PC-9 (cell line): ENCODE measurements around the gene CDNF. TPM values are rescaled to one million over a fixed set of nuclear protein-coding genes. Genes with fewer than 3 reads are reported as not detected.

Experiments used
- BruUV-seq: library from RNA; stranded (reverse); fragments of 400-500 nt; replicated peaks from 2 replicates; lab custom pipeline; 2021; lab: Mats Ljungman, UMichigan
- CTCF ChIA-PET: fragments of 300-600 bp; sonication (Branson Sonifier 250); formaldehyde crosslinking; loops from one replicate; lab custom pipeline; 2022; ENCODE audit warnings: antibody characterized with exemption; lab: Charles Lee
- POLR2A ChIA-PET: fragments of 300-600 bp; sonication (Branson Sonifier 250); formaldehyde crosslinking; loops from one replicate; lab custom pipeline; 2022; ENCODE audit warnings: antibody characterized with exemption; ENCODE audit not compliant: unreplicated experiment; lab: Charles Lee
- DNase-seq, 2 experiments: peaks; one replicate each; pipeline versions ENCODE4 v3.0.0 to v3.0.0-alpha.2; 2015 to 2022; ENCODE audit warnings: mixed read lengths in 1 of 2
- H2AFZ ChIP-seq: fragments of 200-600 bp; sonication (generic); 2 replicates; pipeline ENCODE4 v1.8.1; 2017; ENCODE audit warnings: antibody characterized with exemption
- H3F3A ChIP-seq: fragments of 200-600 bp; sonication (generic); 2 replicates; pipeline ENCODE4 v1.8.1; 2017; ENCODE audit warnings: antibody characterized with exemption, mild to moderate bottlenecking, low read depth; ENCODE audit not compliant: insufficient read depth
- H3K27ac ChIP-seq: fragments of 200-600 bp; sonication (generic); 2 replicates; pipeline ENCODE4 v1.6.1; 2016; ENCODE audit warnings: mixed run types
- H3K27me3 ChIP-seq: fragments of 200-600 bp; sonication (generic); 2 replicates; pipeline ENCODE4 v1.6.1; 2016; ENCODE audit warnings: low read depth, mixed run types; ENCODE audit not compliant: insufficient read depth
- H3K36me3 ChIP-seq: fragments of 200-600 bp; sonication (generic); 2 replicates; pipeline ENCODE4 v1.6.1; 2016; ENCODE audit warnings: low read depth, mixed run types
- H3K4me1 ChIP-seq: fragments of 200-600 bp; sonication (generic); replicated peaks from 2 replicates; pipeline ENCODE4 v1.6.1; 2016; ENCODE audit warnings: mixed run types; ENCODE audit not compliant: insufficient read depth
- H3K4me2 ChIP-seq: fragments of 200-600 bp; sonication (generic); 2 replicates; pipeline ENCODE4 v1.6.1; 2017; ENCODE audit warnings: mixed run types
- H3K4me3 ChIP-seq: fragments of 200-600 bp; sonication (generic); 2 replicates; pipeline ENCODE4 v1.6.1; 2016; ENCODE audit warnings: mixed run types
- H3K79me2 ChIP-seq: fragments of 200-600 bp; sonication (generic); 2 replicates; pipeline ENCODE4 v1.6.1; 2017; ENCODE audit warnings: low read depth, mixed run types
- H3K9me2 ChIP-seq: fragments of 200-600 bp; sonication (generic); 2 replicates; pipeline ENCODE4 v1.8.1; 2017; ENCODE audit warnings: mild to moderate bottlenecking; ENCODE audit not compliant: insufficient read depth
- H3K9me3 ChIP-seq: fragments of 200-600 bp; sonication (generic); 2 replicates; pipeline ENCODE4 v1.8.1; 2016; ENCODE audit warnings: low read depth; ENCODE audit not compliant: insufficient read depth
- H4K20me1 ChIP-seq: fragments of 200-600 bp; sonication (generic); 2 replicates; pipeline ENCODE4 v1.8.1; 2017; ENCODE audit not compliant: insufficient read depth
- EZH2 ChIP-seq: fragments of 200-600 bp; sonication (generic); IDR thresholded peaks from 2 replicates; pipeline ENCODE4 v1.8.0; 2017; ENCODE audit warnings: antibody characterized with exemption, low read depth
- intact Hi-C: fragments of 100-400 bp; cut with micrococcal nuclease; formaldehyde crosslinking; loops from one replicate; pipeline ENCODE4 v1.10.0; 2022; ENCODE audit not compliant: unreplicated experiment
- total RNA-seq: library from RNA; stranded (reverse); gene quantifications from 2 replicates; pipeline ENCODE4 v1.2.3, GENCODE V29; 2021
- TF ChIP-seq, protein P1 (sequence below): fragments of 200-600 bp; sonication (generic); conservative IDR thresholded peaks from 2 replicates; pipeline ENCODE4 v1.6.1; 2017; ENCODE audit warnings: mixed run types, antibody characterized with exemption, mild to moderate bottlenecking, moderate library complexity

The CDNF gene
- total RNA-seq, 1 experiment from 2014 or later: 0.48 TPM

DNA sequence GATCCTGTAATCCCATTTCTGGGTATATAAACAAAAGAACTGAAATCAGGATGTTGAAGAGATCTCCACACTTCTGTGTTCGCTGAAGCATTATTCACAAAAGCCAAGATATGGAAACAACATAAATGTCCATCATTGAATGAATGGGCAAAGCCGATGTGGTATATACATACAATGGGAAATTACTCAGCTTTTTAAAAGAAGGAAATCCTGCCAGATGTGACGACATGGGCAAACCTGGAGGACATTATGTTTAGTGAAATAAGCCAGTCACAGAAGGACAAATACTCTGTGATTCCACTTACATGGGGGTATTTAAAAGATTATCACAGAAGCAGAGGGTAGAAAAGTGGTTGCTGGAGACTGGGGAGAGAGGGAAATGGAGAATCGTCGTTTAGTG, 39.2 kb downstream of the CDNF start:
- no peaks in the 10 kb centered on the region for H3K79me2 ChIP-seq
- no peak overlapping the region for H3K4me2 ChIP-seq
- no peak for TF ChIP-seq EZH2
- TF ChIP-seq, protein P1, sequence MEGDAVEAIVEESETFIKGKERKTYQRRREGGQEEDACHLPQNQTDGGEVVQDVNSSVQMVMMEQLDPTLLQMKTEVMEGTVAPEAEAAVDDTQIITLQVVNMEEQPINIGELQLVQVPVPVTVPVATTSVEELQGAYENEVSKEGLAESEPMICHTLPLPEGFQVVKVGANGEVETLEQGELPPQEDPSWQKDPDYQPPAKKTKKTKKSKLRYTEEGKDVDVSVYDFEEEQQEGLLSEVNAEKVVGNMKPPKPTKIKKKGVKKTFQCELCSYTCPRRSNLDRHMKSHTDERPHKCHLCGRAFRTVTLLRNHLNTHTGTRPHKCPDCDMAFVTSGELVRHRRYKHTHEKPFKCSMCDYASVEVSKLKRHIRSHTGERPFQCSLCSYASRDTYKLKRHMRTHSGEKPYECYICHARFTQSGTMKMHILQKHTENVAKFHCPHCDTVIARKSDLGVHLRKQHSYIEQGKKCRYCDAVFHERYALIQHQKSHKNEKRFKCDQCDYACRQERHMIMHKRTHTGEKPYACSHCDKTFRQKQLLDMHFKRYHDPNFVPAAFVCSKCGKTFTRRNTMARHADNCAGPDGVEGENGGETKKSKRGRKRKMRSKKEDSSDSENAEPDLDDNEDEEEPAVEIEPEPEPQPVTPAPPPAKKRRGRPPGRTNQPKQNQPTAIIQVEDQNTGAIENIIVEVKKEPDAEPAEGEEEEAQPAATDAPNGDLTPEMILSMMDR: no peak
- POLR2A ChIA-PET: no interaction called here
- CTCF ChIA-PET: no interaction called here
- intact Hi-C loops: no loop called here
- no peaks in the 10 kb centered on the region for H3K27me3 ChIP-seq
- no peaks in the 10 kb centered on the region for H3K9me3 ChIP-seq
- H3F3A ChIP-seq: no peaks in the 10 kb centered on the region
- H4K20me1 ChIP-seq: no peaks in the 10 kb centered on the region
- no TSS peak for BruUV-seq
- no peak overlapping the region for H2AFZ ChIP-seq
- H3K36me3 ChIP-seq: no peaks in the 10 kb centered on the region
- no peaks in the 10 kb centered on the region for H3K9me2 ChIP-seq
- no peak overlapping the region for H3K27ac ChIP-seq
- H3K4me3 ChIP-seq: no peak overlapping the region
- no peak for DNase-seq
- no peaks in the 10 kb centered on the region for H3K4me1 ChIP-seq

DNA sequence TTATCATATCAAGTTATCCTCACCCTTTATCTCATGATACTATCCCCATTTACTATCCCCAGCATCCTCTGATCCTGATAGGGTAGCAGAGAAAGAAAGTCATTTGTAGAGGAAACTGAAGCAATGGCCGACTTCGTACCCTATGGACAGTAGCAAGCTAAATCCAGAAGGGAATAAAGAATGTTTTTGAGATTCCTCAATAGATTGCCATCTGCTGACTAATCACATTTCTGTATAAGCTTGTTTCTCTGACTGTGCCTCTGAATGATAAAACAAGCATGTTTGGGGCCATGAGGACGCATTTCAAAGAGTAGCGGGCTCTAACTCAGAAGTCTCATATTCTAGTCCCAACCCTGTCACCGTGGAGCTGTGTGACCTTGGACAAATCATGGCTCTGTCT, 49.9 kb downstream of the CDNF start:
- Histone ChIP-seq H3K27me3 (no peaks in the 10 kb centered on the region), H2AFZ (no peak overlapping the region), H3K79me2 (no peaks in the 10 kb centered on the region), H3K9me3 (no peaks in the 10 kb centered on the region), H3K36me3 (no peaks in the 10 kb centered on the region), H4K20me1 (no peaks in the 10 kb centered on the region), H3K4me3 (no peak overlapping the region), H3K4me2 (no peak overlapping the region), H3F3A (peaks cover 6% of the 10 kb centered on the region; the same call in 1 of the 2 replicates), H3K9me2 (no peaks in the 10 kb centered on the region), H3K4me1 (peaks cover 9% of the 10 kb centered on the region), H3K27ac (no peak overlapping the region)
- CTCF ChIA-PET: no interaction called here
- no TSS peak for BruUV-seq
- intact Hi-C loops: no loop called here
- POLR2A ChIA-PET: no interaction called here
- DNase-seq: no peak
- TF ChIP-seq, protein P1: no peak
- TF ChIP-seq EZH2: no peak

DNA sequence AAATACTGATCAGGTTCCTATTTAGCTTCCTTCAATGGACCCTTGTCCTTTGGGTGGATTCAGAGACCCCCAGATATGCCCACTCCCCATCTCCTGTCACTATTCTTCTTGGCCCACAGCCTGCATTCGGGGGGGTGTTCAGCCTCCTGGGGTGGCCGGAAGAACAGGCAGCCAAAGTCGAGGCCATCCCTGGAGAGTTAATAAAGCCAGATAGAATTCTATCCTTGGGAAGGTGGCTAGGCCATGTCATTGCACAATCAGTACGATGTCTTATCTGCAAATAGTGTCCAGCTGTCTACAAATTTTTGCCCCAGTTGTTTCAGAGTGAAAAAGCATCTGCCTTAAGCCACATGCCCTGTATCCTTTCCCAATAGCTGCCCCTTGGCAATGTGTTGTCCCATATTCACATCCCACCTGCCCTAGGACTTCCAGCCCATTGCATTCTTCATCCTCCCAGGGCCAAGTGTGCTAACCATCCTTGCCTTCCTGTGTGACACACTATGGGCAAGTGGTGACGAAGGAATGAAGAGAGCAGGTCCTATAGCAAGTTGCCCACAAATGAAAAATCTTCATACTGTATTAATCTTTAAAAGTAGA, 53.3 kb downstream of the CDNF start:
- DNase-seq: no peak
- intact Hi-C loops: loop anchor here (5.0 kb wide), 1 partner anchor 38 kb away; no protein-coding TSS in a partner anchor
- BruUV-seq: no TSS peak
- TF ChIP-seq, protein P1: no peak
- TF ChIP-seq EZH2: no peak
- Histone ChIP-seq H3K4me3 (no peak overlapping the region), H2AFZ (no peak overlapping the region), H3K4me1 (peaks cover 20% of the 10 kb centered on the region), H3K9me3 (no peaks in the 10 kb centered on the region), H3K36me3 (no peaks in the 10 kb centered on the region), H3K27me3 (no peaks in the 10 kb centered on the region), H3K79me2 (no peaks in the 10 kb centered on the region), H3K4me2 (no peak overlapping the region), H4K20me1 (no peaks in the 10 kb centered on the region), H3K9me2 (no peaks in the 10 kb centered on the region), H3F3A (peaks cover 15% of the 10 kb centered on the region; the same call in 1 of the 2 replicates), H3K27ac (no peak overlapping the region)
- ChIA-PET POLR2A (no interaction called here), CTCF (no interaction called here)
